NB4 (cell line): ENCODE results near the gene BAZ2B.

ENCODE experiments used
- CTCF ChIP-seq: IDR thresholded peaks from one replicate; pipeline ENCODE4 v1.5.1; 2012; ENCODE audit warnings: low read depth, low read length
- MAX ChIP-seq: IDR thresholded peaks from 2 replicates; pipeline ENCODE4 v1.6.1; 2011; ENCODE audit warnings: low read depth, low read length
- POLR2A ChIP-seq: IDR thresholded peaks from 2 replicates; pipeline ENCODE4 v1.6.1; 2011; ENCODE audit warnings: mild to moderate bottlenecking; ENCODE audit not compliant: insufficient read length; ENCODE audit errors: extremely low read depth

DNA sequence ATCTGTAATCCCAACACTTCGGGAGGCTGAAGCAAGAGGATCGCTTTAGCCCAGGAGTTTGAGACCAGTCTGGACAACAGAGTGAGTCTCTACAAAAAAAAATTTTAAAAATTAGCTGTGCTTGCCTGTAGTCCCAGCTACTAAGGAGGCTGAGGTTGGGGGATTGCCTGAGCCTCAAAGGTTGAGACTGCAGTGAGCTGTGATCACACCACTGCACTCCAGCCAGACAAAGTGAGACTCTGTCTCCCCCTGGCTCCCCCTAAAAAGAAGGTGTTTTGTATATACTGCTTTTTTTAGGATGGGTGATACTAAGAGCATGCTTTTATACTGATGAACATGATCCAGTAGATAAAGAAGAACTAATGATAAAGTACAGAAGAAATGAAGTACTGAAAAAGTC lies 145.0 kb downstream of the BAZ2B start:
- TF ChIP-seq CTCF, result no peak
- TF ChIP-seq MAX, result no peak
- no peak for TF ChIP-seq POLR2A
